ENCODE data around the gene TCF4. TPM values are rescaled to one million over a fixed set of nuclear protein-coding genes. Genes with fewer than 3 reads are reported as not detected.

TCF4 gene
- total RNA-seq, 1 experiment from 2014 or later, result 0.42 TPM

DNA sequence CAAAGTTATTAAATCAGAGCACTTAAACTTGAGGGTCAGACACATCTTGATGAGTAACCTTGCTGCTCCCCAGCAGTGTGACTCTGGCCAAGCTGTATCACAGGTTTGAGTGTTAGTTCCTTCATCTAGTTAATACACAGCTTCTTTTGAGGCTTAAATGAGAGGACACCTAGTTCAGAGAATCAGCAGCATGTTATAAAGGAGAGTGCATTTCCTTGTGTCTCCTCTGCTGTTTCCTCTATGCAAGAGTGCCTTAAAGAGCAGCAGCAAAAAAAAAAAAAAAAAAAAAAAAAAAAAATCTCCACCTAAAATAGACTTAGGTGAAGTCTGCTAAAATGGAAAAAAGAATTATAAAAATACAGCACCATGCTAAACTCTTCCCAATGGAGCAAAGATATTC is 261.9 kb downstream of the TCF4 start (continued):
- TF ChIP-seq, protein P1, sequence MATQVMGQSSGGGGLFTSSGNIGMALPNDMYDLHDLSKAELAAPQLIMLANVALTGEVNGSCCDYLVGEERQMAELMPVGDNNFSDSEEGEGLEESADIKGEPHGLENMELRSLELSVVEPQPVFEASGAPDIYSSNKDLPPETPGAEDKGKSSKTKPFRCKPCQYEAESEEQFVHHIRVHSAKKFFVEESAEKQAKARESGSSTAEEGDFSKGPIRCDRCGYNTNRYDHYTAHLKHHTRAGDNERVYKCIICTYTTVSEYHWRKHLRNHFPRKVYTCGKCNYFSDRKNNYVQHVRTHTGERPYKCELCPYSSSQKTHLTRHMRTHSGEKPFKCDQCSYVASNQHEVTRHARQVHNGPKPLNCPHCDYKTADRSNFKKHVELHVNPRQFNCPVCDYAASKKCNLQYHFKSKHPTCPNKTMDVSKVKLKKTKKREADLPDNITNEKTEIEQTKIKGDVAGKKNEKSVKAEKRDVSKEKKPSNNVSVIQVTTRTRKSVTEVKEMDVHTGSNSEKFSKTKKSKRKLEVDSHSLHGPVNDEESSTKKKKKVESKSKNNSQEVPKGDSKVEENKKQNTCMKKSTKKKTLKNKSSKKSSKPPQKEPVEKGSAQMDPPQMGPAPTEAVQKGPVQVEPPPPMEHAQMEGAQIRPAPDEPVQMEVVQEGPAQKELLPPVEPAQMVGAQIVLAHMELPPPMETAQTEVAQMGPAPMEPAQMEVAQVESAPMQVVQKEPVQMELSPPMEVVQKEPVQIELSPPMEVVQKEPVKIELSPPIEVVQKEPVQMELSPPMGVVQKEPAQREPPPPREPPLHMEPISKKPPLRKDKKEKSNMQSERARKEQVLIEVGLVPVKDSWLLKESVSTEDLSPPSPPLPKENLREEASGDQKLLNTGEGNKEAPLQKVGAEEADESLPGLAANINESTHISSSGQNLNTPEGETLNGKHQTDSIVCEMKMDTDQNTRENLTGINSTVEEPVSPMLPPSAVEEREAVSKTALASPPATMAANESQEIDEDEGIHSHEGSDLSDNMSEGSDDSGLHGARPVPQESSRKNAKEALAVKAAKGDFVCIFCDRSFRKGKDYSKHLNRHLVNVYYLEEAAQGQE (IDR thresholded peaks at IDR 0.05; ENCODE audit: low read depth), result no peak
- no peak for TF ChIP-seq SIN3A (IDR thresholded peaks at IDR 0.05; ENCODE audit: low read depth)
- TF ChIP-seq SP1 (IDR thresholded peaks at IDR 0.05; ENCODE audit: low read depth), result no peak
- no peak for TF ChIP-seq SRF (IDR thresholded peaks at IDR 0.05; ENCODE audit: low read depth)

DNA sequence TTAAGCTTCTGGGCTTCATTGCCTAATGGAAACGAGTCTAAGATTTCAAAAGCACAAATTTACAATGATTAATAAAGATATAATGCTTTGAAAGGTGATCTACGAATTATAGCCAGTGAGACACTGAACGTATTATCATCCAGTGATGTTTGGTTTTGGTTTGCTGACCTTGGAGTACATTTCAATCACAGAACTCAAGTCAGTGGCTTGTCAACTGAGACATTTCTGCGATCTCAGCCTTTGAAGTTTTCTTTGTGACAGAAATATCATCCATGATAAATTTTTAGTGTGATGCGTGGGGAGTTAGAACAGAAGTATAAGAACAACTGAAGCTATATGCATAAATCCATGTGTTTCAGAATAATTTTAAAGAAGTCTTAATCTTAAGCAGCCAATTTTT is 263.8 kb downstream of the TCF4 start:
- Histone ChIP-seq H3K4me1 (ENCODE audit: control insufficient read depth in 1 of 2, insufficient read depth in 2 of 2, low read length in 2 of 2) (no peaks in the 10 kb centered on the region), H3K79me2 (ENCODE audit: insufficient read depth, low read length) (no peaks in the 10 kb centered on the region), H4K20me1 (ENCODE audit: insufficient read depth) (no peaks in the 10 kb centered on the region; the same call in 1 of the 2 replicates), H3K9ac (ENCODE audit: low read length) (no peak overlapping the region), H3K27ac (ENCODE audit: low read depth, low read length) (no peak overlapping the region), H2AFZ (ENCODE audit: low read depth, low read length, poor library complexity, severe bottlenecking) (no peak overlapping the region), H3K4me3 (replicated peaks in 1 of 2; ENCODE audit: low read depth in 1 of 2, low read length in 2 of 2) (no peak overlapping the region), H3K36me3 (ENCODE audit: control insufficient read depth in 1 of 2, insufficient read depth in 2 of 2, low read length in 2 of 2) (no peaks in the 10 kb centered on the region), H3K27me3 (ENCODE audit: insufficient read depth, low read length) (no peaks in the 10 kb centered on the region), H3K9me3 (ENCODE audit: control insufficient read depth in 1 of 2, insufficient read depth in 1 of 2, low read depth in 1 of 2, low read length in 2 of 2) (no peaks in the 10 kb centered on the region), H3K4me2 (ENCODE audit: low read length) (no peak overlapping the region), H3K9me2 (ENCODE audit: insufficient read depth) (no peaks in the 10 kb centered on the region)
- ChIA-PET POLR2A (no interaction called here), CTCF (no interaction called here), RAD21 (ENCODE audit: low non-redundant PET in 1 of 2, low total read pairs in 2 of 2, uncharacterized antibody in 2 of 2, unreplicated experiment in 2 of 2) (no interaction called here)
- DNase-seq (ENCODE audit: low read depth, low spot score), result no peak
- intact Hi-C loops (cut with micrococcal nuclease), result no loop called here
- BruUV-seq (replicated peaks), result no TSS peak
- ATAC-seq, result no peak
- TF ChIP-seq, protein P2, sequence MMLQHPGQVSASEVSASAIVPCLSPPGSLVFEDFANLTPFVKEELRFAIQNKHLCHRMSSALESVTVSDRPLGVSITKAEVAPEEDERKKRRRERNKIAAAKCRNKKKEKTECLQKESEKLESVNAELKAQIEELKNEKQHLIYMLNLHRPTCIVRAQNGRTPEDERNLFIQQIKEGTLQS (IDR thresholded peaks at IDR 0.05), result no peak
